ENCODE measurements around the gene CACNA2D1.

GRCh38 chr7:82481499-82482097 is 38.0 kb upstream of the CACNA2D1 start:
- TF ChIP-seq CTCF (IDR thresholded peaks at IDR 0.05), result no peak
- no peak for TF ChIP-seq POLR2A (IDR thresholded peaks at IDR 0.05)
